IPS-18a (cell line): ENCODE results near the gene TRIM25.

Experiments used
- H3K27ac ChIP-seq: one replicate; pipeline ENCODE4 v1.5.1; 2013; ENCODE audit warnings: low read length
- H3K27me3 ChIP-seq: one replicate; pipeline ENCODE4 v1.6.1; 2013; ENCODE audit warnings: mild to moderate bottlenecking, low read length; ENCODE audit not compliant: control insufficient read depth, insufficient read depth
- H3K36me3 ChIP-seq: one replicate; pipeline ENCODE4 v1.6.1; 2013; ENCODE audit warnings: low read depth, low read length; ENCODE audit not compliant: control insufficient read depth
- H3K4me1 ChIP-seq: one replicate; pipeline ENCODE4 v1.6.1; 2013; ENCODE audit warnings: low read depth, low read length; ENCODE audit not compliant: control insufficient read depth
- H3K4me3 ChIP-seq: one replicate; pipeline ENCODE4 v1.5.1; 2013; ENCODE audit warnings: low read length
- H3K9ac ChIP-seq: one replicate; pipeline ENCODE4 v1.6.1; 2013; ENCODE audit warnings: mild to moderate bottlenecking, low read length, moderate library complexity
- H3K9me3 ChIP-seq: one replicate; pipeline ENCODE4 v1.6.1; 2013; ENCODE audit warnings: low read depth, low read length; ENCODE audit not compliant: control insufficient read depth

Gene TRIM25

GRCh38 chr17:56936697-56937322 lies 23.0 kb upstream of the TRIM25 start:
- Histone ChIP-seq H3K27ac (no peak overlapping the region), H3K9ac (no peak overlapping the region), H3K4me1 (no peaks in the 10 kb centered on the region), H3K27me3 (no peaks in the 10 kb centered on the region), H3K4me3 (no peak overlapping the region), H3K36me3 (peaks cover 40% of the 10 kb centered on the region), H3K9me3 (no peaks in the 10 kb centered on the region)

- Histone ChIP-seq H3K9me3 (peaks cover 10% of the 10 kb centered on the region), H3K4me1 (no peaks in the 10 kb centered on the region), H3K27me3 (no peaks in the 10 kb centered on the region), H3K36me3 (peaks cover 32% of the 10 kb centered on the region), H3K9ac (no peak overlapping the region), H3K4me3 (no peak overlapping the region), H3K27ac (no peak overlapping the region)
Observed at GRCh38 chr17:56935461-56935860, 21.6 kb upstream of the TRIM25 start.

- H3K27ac ChIP-seq: no peak overlapping the region
- H3K9ac ChIP-seq: no peak overlapping the region
- H3K27me3 ChIP-seq: no peaks in the 10 kb centered on the region
- H3K36me3 ChIP-seq: peaks cover 29% of the 10 kb centered on the region
- no peaks in the 10 kb centered on the region for H3K4me1 ChIP-seq
- H3K9me3 ChIP-seq: peaks cover 19% of the 10 kb centered on the region
- no peak overlapping the region for H3K4me3 ChIP-seq
Observed at GRCh38 chr17:56934280-56934679, 20.4 kb upstream of the TRIM25 start.

GRCh38 chr17:56933868-56934267 lies 20.0 kb upstream of the TRIM25 start:
- Histone ChIP-seq H3K9ac (no peak overlapping the region), H3K4me3 (no peak overlapping the region), H3K4me1 (no peaks in the 10 kb centered on the region), H3K27me3 (no peaks in the 10 kb centered on the region), H3K27ac (no peak overlapping the region), H3K9me3 (peaks cover 19% of the 10 kb centered on the region), H3K36me3 (peaks cover 25% of the 10 kb centered on the region)

GRCh38 chr17:56933151-56933745 lies 19.4 kb upstream of the TRIM25 start:
- peaks cover 19% of the 10 kb centered on the region for H3K36me3 ChIP-seq
- no peak overlapping the region for H3K27ac ChIP-seq
- no peak overlapping the region for H3K9ac ChIP-seq
- peaks cover 23% of the 10 kb centered on the region for H3K9me3 ChIP-seq
- H3K4me3 ChIP-seq: no peak overlapping the region
- no peaks in the 10 kb centered on the region for H3K4me1 ChIP-seq
- H3K27me3 ChIP-seq: no peaks in the 10 kb centered on the region

GRCh38 chr17:56930739-56931337 lies 17.0 kb upstream of the TRIM25 start:
- no peak overlapping the region for H3K27ac ChIP-seq
- H3K4me3 ChIP-seq: no peak overlapping the region
- peaks cover 14% of the 10 kb centered on the region for H3K4me1 ChIP-seq
- H3K9me3 ChIP-seq: peaks cover 24% of the 10 kb centered on the region
- no peak overlapping the region for H3K9ac ChIP-seq
- H3K27me3 ChIP-seq: no peaks in the 10 kb centered on the region
- peaks cover 6% of the 10 kb centered on the region for H3K36me3 ChIP-seq

- no peaks in the 10 kb centered on the region for H3K27me3 ChIP-seq
- H3K4me1 ChIP-seq: peaks cover 23% of the 10 kb centered on the region
- no peak overlapping the region for H3K9ac ChIP-seq
- H3K9me3 ChIP-seq: peaks cover 24% of the 10 kb centered on the region
- H3K27ac ChIP-seq: no peak overlapping the region
- H3K4me3 ChIP-seq: no peak overlapping the region
- H3K36me3 ChIP-seq: peaks cover 3% of the 10 kb centered on the region
Observed at GRCh38 chr17:56929362-56929969, 15.6 kb upstream of the TRIM25 start.

- Histone ChIP-seq H3K4me1 (peaks cover 23% of the 10 kb centered on the region), H3K9me3 (peaks cover 24% of the 10 kb centered on the region), H3K36me3 (no peaks in the 10 kb centered on the region), H3K9ac (no peak overlapping the region), H3K27ac (no peak overlapping the region), H3K4me3 (no peak overlapping the region), H3K27me3 (no peaks in the 10 kb centered on the region)
Observed at GRCh38 chr17:56928586-56928985, 14.7 kb upstream of the TRIM25 start.

GRCh38 chr17:56926704-56927103 lies 12.9 kb upstream of the TRIM25 start:
- peak overlapping the region; percentile 36 for H3K9ac ChIP-seq
- peak overlapping the region; percentile 29 for H3K4me3 ChIP-seq
- H3K27ac ChIP-seq: peak overlapping the region; percentile 68
- H3K27me3 ChIP-seq: no peaks in the 10 kb centered on the region
- H3K9me3 ChIP-seq: peaks cover 24% of the 10 kb centered on the region
- H3K4me1 ChIP-seq: peaks cover 23% of the 10 kb centered on the region
- no peaks in the 10 kb centered on the region for H3K36me3 ChIP-seq

- Histone ChIP-seq H3K4me1 (peaks cover 23% of the 10 kb centered on the region), H3K27ac (peak overlapping the region; percentile 68), H3K9ac (peak overlapping the region; percentile 36), H3K4me3 (peak overlapping the region; percentile 29), H3K36me3 (no peaks in the 10 kb centered on the region), H3K27me3 (no peaks in the 10 kb centered on the region), H3K9me3 (peaks cover 21% of the 10 kb centered on the region)
Observed at GRCh38 chr17:56926270-56926669, 12.4 kb upstream of the TRIM25 start.

- Histone ChIP-seq H3K27ac (no peak overlapping the region), H3K36me3 (no peaks in the 10 kb centered on the region), H3K9me3 (peaks cover 10% of the 10 kb centered on the region)
Observed at GRCh38 chr17:56925088-56925487, 11.2 kb upstream of the TRIM25 start.

More at GRCh38 chr17:56925088-56925487, 11.2 kb upstream of the TRIM25 start:
- Histone ChIP-seq H3K4me3 (no peak overlapping the region), H3K9ac (no peak overlapping the region), H3K4me1 (peaks cover 23% of the 10 kb centered on the region), H3K27me3 (no peaks in the 10 kb centered on the region)
